Astrocyte (in vitro differentiated cells and primary cell): ENCODE measurements around the gene TRIM10.

Experiments used
- EZH2 ChIP-seq: IDR thresholded peaks from 2 replicates; pipeline ENCODE4 v1.6.1; 2012; ENCODE audit warnings: mild to moderate bottlenecking, low read length, inconsistent platforms; ENCODE audit not compliant: insufficient read depth
- TF ChIP-seq, protein P1 (sequence below): IDR thresholded peaks from 2 replicates; pipeline ENCODE4 v1.5.1; 2011; ENCODE audit warnings: low read depth, mild to moderate bottlenecking, inconsistent platforms, low read length, moderate library complexity; ENCODE audit not compliant: insufficient read depth

DNA sequence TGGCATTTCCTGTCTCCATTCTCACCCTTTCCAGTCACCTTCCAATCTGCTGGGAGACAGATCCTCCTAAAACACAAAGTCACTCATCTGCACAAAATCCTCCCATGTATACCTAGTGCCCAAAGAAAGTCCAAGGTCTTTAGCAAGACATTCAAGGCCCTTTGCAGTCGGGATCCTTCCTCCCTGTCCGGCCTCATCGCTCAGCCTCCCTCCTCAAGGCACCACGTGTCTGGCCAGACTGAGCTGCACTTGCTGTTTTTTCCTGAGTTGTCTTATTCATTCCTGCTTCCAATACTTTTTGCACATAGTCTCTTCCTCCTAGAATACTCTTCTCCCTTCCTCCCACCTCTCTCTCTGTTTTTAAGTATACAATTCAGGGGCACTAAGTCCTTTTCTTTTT lies 3.7 kb upstream of the TRIM10 start:
- TF ChIP-seq, protein P1, sequence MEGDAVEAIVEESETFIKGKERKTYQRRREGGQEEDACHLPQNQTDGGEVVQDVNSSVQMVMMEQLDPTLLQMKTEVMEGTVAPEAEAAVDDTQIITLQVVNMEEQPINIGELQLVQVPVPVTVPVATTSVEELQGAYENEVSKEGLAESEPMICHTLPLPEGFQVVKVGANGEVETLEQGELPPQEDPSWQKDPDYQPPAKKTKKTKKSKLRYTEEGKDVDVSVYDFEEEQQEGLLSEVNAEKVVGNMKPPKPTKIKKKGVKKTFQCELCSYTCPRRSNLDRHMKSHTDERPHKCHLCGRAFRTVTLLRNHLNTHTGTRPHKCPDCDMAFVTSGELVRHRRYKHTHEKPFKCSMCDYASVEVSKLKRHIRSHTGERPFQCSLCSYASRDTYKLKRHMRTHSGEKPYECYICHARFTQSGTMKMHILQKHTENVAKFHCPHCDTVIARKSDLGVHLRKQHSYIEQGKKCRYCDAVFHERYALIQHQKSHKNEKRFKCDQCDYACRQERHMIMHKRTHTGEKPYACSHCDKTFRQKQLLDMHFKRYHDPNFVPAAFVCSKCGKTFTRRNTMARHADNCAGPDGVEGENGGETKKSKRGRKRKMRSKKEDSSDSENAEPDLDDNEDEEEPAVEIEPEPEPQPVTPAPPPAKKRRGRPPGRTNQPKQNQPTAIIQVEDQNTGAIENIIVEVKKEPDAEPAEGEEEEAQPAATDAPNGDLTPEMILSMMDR, result no peak
- no peak for TF ChIP-seq EZH2
